ENCODE results near the gene FRRS1L. TPM values are rescaled to one million over a fixed set of nuclear protein-coding genes. Genes with fewer than 3 reads are reported as not detected.
A peak's percentile ranks its signal among the peaks of the same experiment; 100 is the strongest.

Gene FRRS1L
- total and polyA plus RNA-seq, 2 of the 4 experiments (the other 2 are of a cell fraction): under 0.01 to 0.05 TPM

GRCh38 chr9:109108318-109108717, 58.7 kb downstream of the FRRS1L start:
- DNase-seq: peak; percentile 71
- WGBS, 2 experiments (ENCODE audit: extremely low coverage in 2 of 2, insufficient read length in 1 of 2): 0% methylated on average over 1 of the region's 4 CpGs; no CpG with 5 or more reads in 1 of the 2 experiments
- H3K36me3 ChIP-seq (ENCODE audit: control insufficient read depth, insufficient read depth, low read length): peaks cover 2% of the 10 kb centered on the region
- POLR2A ChIA-PET (ENCODE audit: unreplicated experiment): no interaction called here
- H3K23ac ChIP-seq (ENCODE audit: low read depth, low read length): peak overlapping the region; percentile 94; the same call in 1 of the 2 replicates
- H3K9me1 ChIP-seq (ENCODE audit: insufficient read depth, low read length): 0 out of 2 replicates have a peak, but pooled peaks cover 3% of the 10 kb centered on the region
- peak; percentile 50 for ATAC-seq (ENCODE audit: low read depth)
- no peaks in the 10 kb centered on the region for H3K27me3 ChIP-seq (ENCODE audit: control insufficient read depth, insufficient read depth, low read length)
- H3K18ac ChIP-seq (ENCODE audit: low read depth, low read length): peak overlapping the region; percentile 58; the same call in 1 of the 2 replicates
- in situ Hi-C loops (cut with MboI; ENCODE audit: low sequenced_read_pairs): loop anchor here (10.0 kb wide), 1 partner anchor 56 kb away; the partner anchor contains the start of gene FRRS1L
- H3K9me3 ChIP-seq (ENCODE audit: control insufficient read depth, insufficient read depth, low read length): no peaks in the 10 kb centered on the region
- no peak overlapping the region for H2AK5ac ChIP-seq (ENCODE audit: low read depth, low read length)
- H4K91ac ChIP-seq (ENCODE audit: insufficient read depth, low read depth, low read length): peak overlapping the region; percentile 48; the same call in 1 of the 2 replicates
- no peak overlapping the region for H3K56ac ChIP-seq (ENCODE audit: extremely low read depth, insufficient read depth, low read length)
- H2BK120ac ChIP-seq (ENCODE audit: low read depth, low read length): peak overlapping the region; percentile 61; the same call in 1 of the 2 replicates
- no peak overlapping the region for H3K27ac ChIP-seq (ENCODE audit: insufficient read depth, low read length)
- H3K9ac ChIP-seq (ENCODE audit: low read depth, low read length): no peak overlapping the region; the same call in 1 of the 2 replicates
- peak overlapping the region; percentile 69; the same call in 1 of the 2 replicates for H3K4ac ChIP-seq (ENCODE audit: low read depth, low read length)
- no peaks in the 10 kb centered on the region; the same call in 1 of the 2 replicates for H4K20me1 ChIP-seq (ENCODE audit: insufficient read depth, low read length)
- CTCF ChIA-PET: no interaction called here
- intact Hi-C loops (cut with micrococcal nuclease): no loop called here
- peak overlapping the region; percentile 97; the same call in 1 of the 2 replicates for H3K4me2 ChIP-seq (ENCODE audit: low read depth, low read length)
- H3K4me1 ChIP-seq (ENCODE audit: control insufficient read depth, insufficient read depth, low read length): peaks cover 6% of the 10 kb centered on the region
- peak overlapping the region; percentile 98 for H2BK5ac ChIP-seq (ENCODE audit: low read depth, low read length, poor library complexity, severe bottlenecking)
- TF ChIP-seq MAZ (IDR thresholded peaks at IDR 0.05; ENCODE audit: borderline replicate concordance, low read depth, low read length): no peak
- no peak for TF ChIP-seq CHD1 (IDR thresholded peaks at IDR 0.05; ENCODE audit: low read depth, low read length)
- no peak for TF ChIP-seq RFX5 (IDR thresholded peaks at IDR 0.05; ENCODE audit: low read depth, low read length)
- no peak for TF ChIP-seq BHLHE40 (IDR thresholded peaks at IDR 0.05; ENCODE audit: low read depth, low read length)
- no peak for TF ChIP-seq CEBPB (IDR thresholded peaks at IDR 0.05; ENCODE audit: low read depth, low read length)
- no peak for TF ChIP-seq NFE2L2 (IDR thresholded peaks at IDR 0.05; ENCODE audit: low read depth, low read length)
- TF ChIP-seq SMC3 (IDR thresholded peaks at IDR 0.05; ENCODE audit: low read depth, low read length): no peak
- H2AFZ ChIP-seq (replicated peaks; ENCODE audit: low read length, poor library complexity): no peak overlapping the region
- no TSS peak for BruUV-seq (replicated peaks)
- dilution Hi-C loops (cut with HindIII; ENCODE audit: low sequenced_read_pairs, unreplicated experiment): no loop called here
- H2BK15ac ChIP-seq (ENCODE audit: low read depth, low read length): no peak overlapping the region; the same call in 2 of the 3 replicates
- no peak overlapping the region for H2AK9ac ChIP-seq (replicated peaks; ENCODE audit: low read depth, low read length, poor library complexity)
- no peak overlapping the region for H2BK20ac ChIP-seq (ENCODE audit: low read depth, low read length)
- H4K8ac ChIP-seq (ENCODE audit: low read depth in 2 of 2, low read length in 2 of 2): peak overlapping the region in 1 of 2 experiments; percentile 79; a peak in 1 of 4 replicates
- no peak overlapping the region for H4K5ac ChIP-seq (ENCODE audit: low read depth, low read length)
- peak overlapping the region; percentile 27; the same call in 1 of the 2 replicates for H3K4me3 ChIP-seq (ENCODE audit: insufficient read depth, low read depth, low read length)
- H3K79me1 ChIP-seq (ENCODE audit: low read depth in 1 of 2, low read length in 2 of 2): peaks cover 0 to 16% of the 10 kb centered on the region in 2 experiments; a peak in 2 of 4 replicates
- no peak overlapping the region; the same call in 1 of the 2 replicates for H3K14ac ChIP-seq (replicated peaks; ENCODE audit: low read depth, low read length)

All from IMR-90 (cell line).